Keratinocyte (primary cell): Measurements from ENCODE around the gene APMAP. TPM values are rescaled to one million over a fixed set of nuclear protein-coding genes. Genes with fewer than 3 reads are reported as not detected.

Experiments
- DNase-seq: peaks from one replicate; pipeline ENCODE4 v3.0.0-alpha.2; 2011; ENCODE audit warnings: low read depth, missing footprints, low spot score
- FAIRE-seq: peaks from 2 replicates; lab custom pipeline; 2011; peaks lifted over from hg19 to GRCh38; lab: Jason Lieb, UNC
- H2AFZ ChIP-seq: 2 replicates; pipeline ENCODE4 v1.6.0; 2012; ENCODE audit warnings: low read length, control low read depth, inconsistent platforms; ENCODE audit not compliant: control insufficient read depth
- H3K27ac ChIP-seq: 2 replicates; pipeline ENCODE4 v1.5.1; 2011; ENCODE audit warnings: low read length; ENCODE audit not compliant: control insufficient read depth, insufficient read depth
- H3K27me3 ChIP-seq: 3 replicates; pipeline ENCODE4 v1.6.0; 2011; ENCODE audit warnings: low read length; ENCODE audit not compliant: control insufficient read depth, insufficient read depth; ENCODE audit errors: extremely low read depth
- H3K36me3 ChIP-seq, 2 experiments: 2 replicates in 1 of 2; 3 replicates in 1 of 2; pipeline ENCODE4 v1.5.1; 2011; ENCODE audit warnings: low read length in 2 of 2, mild to moderate bottlenecking in 1 of 2; ENCODE audit not compliant: control insufficient read depth in 2 of 2, insufficient read depth in 2 of 2; ENCODE audit errors: extremely low read depth in 1 of 2
- H3K4me1 ChIP-seq: 3 replicates; pipeline ENCODE4 v1.5.1; 2011; ENCODE audit warnings: low read length; ENCODE audit not compliant: control insufficient read depth, insufficient read depth; ENCODE audit errors: extremely low read depth
- H3K4me2 ChIP-seq: 3 replicates; pipeline ENCODE4 v1.6.0; 2011; ENCODE audit warnings: low read depth, low read length; ENCODE audit not compliant: control insufficient read depth, insufficient read depth; ENCODE audit errors: extremely low read depth
- H3K4me3 ChIP-seq, 3 experiments: fragments of 200-600 bp in 1 of 3; sonication (generic) in 1 of 3; 2 replicates in 2 of 3; 3 replicates in 1 of 3; pipeline ENCODE4 v1.5.1; 2011 to 2016; ENCODE audit warnings: low read length in 3 of 3, mild to moderate bottlenecking in 3 of 3, control low read depth in 2 of 3, inconsistent platforms in 1 of 3, low read depth in 1 of 3, mixed read lengths in 1 of 3, mixed run types in 1 of 3, moderate library complexity in 1 of 3; ENCODE audit not compliant: control insufficient read depth in 2 of 3, insufficient read depth in 2 of 3; ENCODE audit errors: extremely low read depth in 1 of 3
- H3K79me2 ChIP-seq: 2 replicates; pipeline ENCODE4 v1.6.0; 2012; ENCODE audit warnings: low read length; ENCODE audit not compliant: control insufficient read depth, insufficient read depth
- H3K9ac ChIP-seq: 3 replicates; pipeline ENCODE4 v1.6.0; 2011; ENCODE audit warnings: low read length; ENCODE audit not compliant: control insufficient read depth, insufficient read depth; ENCODE audit errors: extremely low read depth
- H3K9me1 ChIP-seq: 3 replicates; pipeline ENCODE4 v1.6.0; 2011; ENCODE audit warnings: low read length; ENCODE audit not compliant: control insufficient read depth, insufficient read depth; ENCODE audit errors: extremely low read depth
- H3K9me3 ChIP-seq: 2 replicates; pipeline ENCODE4 v1.5.1; 2012; ENCODE audit warnings: low read depth, low read length; ENCODE audit not compliant: control insufficient read depth
- H4K20me1 ChIP-seq: 3 replicates; pipeline ENCODE4 v1.6.0; 2011; ENCODE audit warnings: low read length; ENCODE audit not compliant: control insufficient read depth, insufficient read depth; ENCODE audit errors: extremely low read depth
- EZH2 ChIP-seq: IDR thresholded peaks from one replicate; pipeline ENCODE4 v1.6.1; 2012; ENCODE audit warnings: inconsistent platforms, mild to moderate bottlenecking, low read length, moderate library complexity
- dilution Hi-C: fragments of 300-500 bp; cut with MboI; formaldehyde crosslinking; loops from one replicate; pipeline ENCODE4 v1.7.0; 2020; ENCODE audit warnings: low sequenced_read_pairs; ENCODE audit not compliant: extremely low pct_ligation_motif_present
- polyA plus RNA-seq, 5 experiments: library from polyadenylated mRNA; depleted of rRNA in 3 of 5; stranded (reverse) in 3 of 5; stranded (forward) in 1 of 5; unstranded in 1 of 5; fragments of >200 nt; gene quantifications; 1 replicate in 1 of 5; 2 replicates in 3 of 5; 3 replicates in 1 of 5; pipeline versions ENCODE4 v1.2.1 to v1.2.3, GENCODE V29; 2011 to 2012; ENCODE audit warnings: missing spikeins in 2 of 5, low read depth in 1 of 5, low replicate concordance in 1 of 5
- TF ChIP-seq, protein P1 (sequence below), 3 experiments: IDR thresholded peaks in 1 of 3; conservative IDR thresholded peaks in 1 of 3; optimal IDR thresholded peaks in 1 of 3; 2 replicates in 2 of 3; 3 replicates in 1 of 3; pipeline versions ENCODE3 to v1.5.1; 2011; ENCODE audit warnings: low read length in 3 of 3, mild to moderate bottlenecking in 3 of 3, moderate library complexity in 2 of 3, control low read depth in 1 of 3, inconsistent platforms in 1 of 3; ENCODE audit not compliant: insufficient read depth in 2 of 3; ENCODE audit errors: extremely low read depth in 1 of 3

The APMAP gene
- polyA plus RNA-seq, 1 donor (not counting 4 experiments of a cell fraction or from before 2014, with no cell fraction given) = 48.9 TPM

DNA sequence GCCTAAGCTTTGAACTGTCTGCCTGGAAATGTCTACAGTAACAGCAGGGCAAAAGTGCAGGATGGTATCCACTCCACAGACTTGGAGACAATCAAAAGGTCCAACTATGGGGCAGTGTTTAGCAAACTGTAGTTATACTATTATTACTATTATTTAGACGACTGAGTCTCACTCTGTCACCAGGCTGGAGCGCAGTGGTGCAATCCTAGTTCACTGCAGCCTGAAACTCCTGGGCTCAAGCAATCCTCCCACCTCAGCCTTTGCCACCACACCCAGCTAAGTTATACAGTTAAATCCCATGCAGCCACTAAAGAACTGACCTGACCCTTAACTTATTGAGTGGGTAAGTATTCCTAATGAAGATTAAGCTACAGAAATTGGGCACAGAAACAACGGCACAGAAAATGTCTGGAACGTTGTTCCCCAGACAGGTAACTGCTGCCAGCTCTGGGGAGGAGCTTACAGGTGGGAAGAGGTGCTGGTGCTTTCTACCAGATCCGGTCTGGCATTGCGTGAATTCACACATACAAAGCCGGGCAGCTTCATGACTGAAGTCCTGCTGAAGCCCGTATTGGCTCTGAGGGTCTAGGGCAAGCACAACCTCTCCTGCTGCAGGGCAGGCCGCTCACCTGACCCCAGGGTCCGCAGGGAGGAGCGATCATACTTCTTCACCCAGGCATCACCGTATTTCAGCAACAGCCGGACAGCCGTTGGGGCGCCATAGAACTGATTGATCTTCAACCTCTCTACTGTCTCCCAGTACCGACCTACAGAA is 27.0 kb upstream of the APMAP start:
- Histone ChIP-seq H3K9me3 (no peaks in the 10 kb centered on the region), H3K79me2 (no peaks in the 10 kb centered on the region), H3K27me3 (no peaks in the 10 kb centered on the region), H3K36me3 (no peaks in the 10 kb centered on the region), H3K4me1 (peaks cover 29% of the 10 kb centered on the region), H3K4me3 (no peak overlapping the region), H3K27ac (no peak overlapping the region), H4K20me1 (no peaks in the 10 kb centered on the region), H3K4me2 (no peak overlapping the region), H3K9ac (no peak overlapping the region), H3K9me1 (no peaks in the 10 kb centered on the region), H2AFZ (no peak overlapping the region)
- no peak for DNase-seq
- dilution Hi-C loops = no loop called here
- no peak for FAIRE-seq
- no peak for TF ChIP-seq EZH2
- TF ChIP-seq, protein P1, sequence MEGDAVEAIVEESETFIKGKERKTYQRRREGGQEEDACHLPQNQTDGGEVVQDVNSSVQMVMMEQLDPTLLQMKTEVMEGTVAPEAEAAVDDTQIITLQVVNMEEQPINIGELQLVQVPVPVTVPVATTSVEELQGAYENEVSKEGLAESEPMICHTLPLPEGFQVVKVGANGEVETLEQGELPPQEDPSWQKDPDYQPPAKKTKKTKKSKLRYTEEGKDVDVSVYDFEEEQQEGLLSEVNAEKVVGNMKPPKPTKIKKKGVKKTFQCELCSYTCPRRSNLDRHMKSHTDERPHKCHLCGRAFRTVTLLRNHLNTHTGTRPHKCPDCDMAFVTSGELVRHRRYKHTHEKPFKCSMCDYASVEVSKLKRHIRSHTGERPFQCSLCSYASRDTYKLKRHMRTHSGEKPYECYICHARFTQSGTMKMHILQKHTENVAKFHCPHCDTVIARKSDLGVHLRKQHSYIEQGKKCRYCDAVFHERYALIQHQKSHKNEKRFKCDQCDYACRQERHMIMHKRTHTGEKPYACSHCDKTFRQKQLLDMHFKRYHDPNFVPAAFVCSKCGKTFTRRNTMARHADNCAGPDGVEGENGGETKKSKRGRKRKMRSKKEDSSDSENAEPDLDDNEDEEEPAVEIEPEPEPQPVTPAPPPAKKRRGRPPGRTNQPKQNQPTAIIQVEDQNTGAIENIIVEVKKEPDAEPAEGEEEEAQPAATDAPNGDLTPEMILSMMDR (optimal IDR thresholded peaks at IDR 0.05 in 1 of 3, IDR thresholded peaks at IDR 0.05 in 1 of 3, conservative IDR thresholded peaks at IDR 0.05 in 1 of 3; ENCODE audit: extremely low read depth in 1 of 3, insufficient read depth in 2 of 3, low read length in 3 of 3) = no peak

DNA sequence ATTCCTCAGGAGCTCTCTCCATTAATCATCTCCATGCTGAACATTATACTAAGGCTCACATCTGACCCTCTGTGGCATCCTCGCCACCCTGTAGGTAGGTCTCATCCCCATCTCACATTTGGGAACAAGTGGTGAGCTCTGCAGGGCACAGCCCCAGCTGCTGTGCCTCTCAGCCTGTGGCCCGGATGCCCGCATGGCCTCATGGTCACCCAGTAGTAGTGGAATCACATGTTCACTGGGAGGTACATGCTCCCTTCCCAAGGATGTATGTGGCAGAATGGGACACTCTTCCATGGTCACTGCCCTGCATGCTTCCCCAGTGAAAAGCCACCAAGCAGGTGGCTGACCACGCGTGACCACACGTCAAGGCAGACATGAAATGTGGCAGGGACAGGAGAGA is 26.3 kb upstream of the APMAP start:
- H3K79me2 ChIP-seq = no peaks in the 10 kb centered on the region
- no peak overlapping the region for H3K4me3 ChIP-seq
- no peak overlapping the region for H3K27ac ChIP-seq
- no peak for FAIRE-seq
- H3K9me3 ChIP-seq = no peaks in the 10 kb centered on the region
- H3K27me3 ChIP-seq = no peaks in the 10 kb centered on the region
- dilution Hi-C loops = no loop called here
- no peak overlapping the region for H3K9ac ChIP-seq
- TF ChIP-seq, protein P1 (optimal IDR thresholded peaks at IDR 0.05 in 1 of 3, IDR thresholded peaks at IDR 0.05 in 1 of 3, conservative IDR thresholded peaks at IDR 0.05 in 1 of 3; ENCODE audit: extremely low read depth in 1 of 3, insufficient read depth in 2 of 3, low read length in 3 of 3) = no peak
- TF ChIP-seq EZH2 = no peak
- no peak overlapping the region for H2AFZ ChIP-seq
- H3K9me1 ChIP-seq = no peaks in the 10 kb centered on the region
- no peaks in the 10 kb centered on the region for H3K36me3 ChIP-seq
- DNase-seq = no peak
- peaks cover 28% of the 10 kb centered on the region for H3K4me1 ChIP-seq
- no peaks in the 10 kb centered on the region for H4K20me1 ChIP-seq
- H3K4me2 ChIP-seq = no peak overlapping the region
